GM18520 (cell line): ENCODE measurements around the gene CTNNBL1.

ENCODE experiments used
- ATAC-seq: cut with Tn5 transposase; IDR thresholded peaks from one replicate; pipeline ENCODE4 v1.9.1; 2021; ENCODE audit not compliant: unreplicated experiment

Gene CTNNBL1

DNA sequence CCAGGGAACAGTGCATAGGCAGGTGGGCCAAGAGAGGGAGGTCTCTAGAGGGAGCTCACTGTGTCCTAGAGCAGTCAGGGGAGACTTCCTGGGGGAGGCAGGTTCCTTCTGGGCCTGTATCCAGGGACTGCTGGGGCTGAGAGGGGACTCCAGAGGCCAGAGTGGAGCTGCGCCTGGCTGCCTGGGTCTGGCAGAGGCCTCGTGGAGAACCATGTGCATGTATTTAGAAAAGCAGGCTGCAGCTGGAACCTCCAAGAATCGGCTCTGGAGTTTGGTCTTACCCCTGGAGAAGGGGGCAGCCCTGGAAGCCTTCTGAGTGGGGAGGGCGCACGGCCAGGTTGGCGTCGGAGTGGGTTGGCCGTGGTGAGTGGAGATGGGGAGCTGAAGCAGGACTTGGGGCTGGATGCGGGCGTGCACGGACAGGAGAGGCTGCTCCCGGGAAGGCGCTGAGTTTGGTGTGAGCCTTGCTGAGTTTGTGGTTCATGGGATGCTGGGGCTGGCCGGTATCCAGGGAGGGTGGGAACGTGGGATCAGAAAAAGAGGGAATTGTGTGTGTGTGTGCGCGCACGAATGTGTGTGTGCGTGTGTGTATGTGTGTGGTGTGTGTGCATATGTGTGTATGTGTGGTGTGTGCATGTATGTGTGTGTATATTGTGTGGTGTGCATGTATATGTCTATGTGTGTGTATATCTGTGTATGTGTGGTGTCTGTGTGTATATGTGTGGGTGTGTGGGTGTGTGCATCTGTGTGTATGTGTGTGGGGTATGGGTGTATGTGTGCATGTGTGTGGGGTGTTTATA is 219.9 kb downstream of the CTNNBL1 start:
- ATAC-seq: no peak

DNA sequence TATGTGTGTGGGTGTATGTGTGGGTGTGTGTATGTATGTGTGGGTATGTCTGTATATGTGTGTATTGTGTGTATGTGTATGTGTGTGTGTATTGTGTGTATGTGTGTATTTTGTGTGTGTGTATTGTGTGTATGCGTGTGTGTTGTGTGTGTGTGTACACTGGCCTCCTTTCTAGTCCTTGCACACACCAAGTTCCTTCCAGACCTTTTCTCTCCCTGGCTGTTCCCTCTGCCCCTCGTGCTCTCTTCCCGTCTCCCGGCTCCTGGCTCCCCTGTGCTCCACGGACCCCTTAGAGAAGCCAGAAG is 220.5 kb downstream of the CTNNBL1 start:
- no peak for ATAC-seq

DNA sequence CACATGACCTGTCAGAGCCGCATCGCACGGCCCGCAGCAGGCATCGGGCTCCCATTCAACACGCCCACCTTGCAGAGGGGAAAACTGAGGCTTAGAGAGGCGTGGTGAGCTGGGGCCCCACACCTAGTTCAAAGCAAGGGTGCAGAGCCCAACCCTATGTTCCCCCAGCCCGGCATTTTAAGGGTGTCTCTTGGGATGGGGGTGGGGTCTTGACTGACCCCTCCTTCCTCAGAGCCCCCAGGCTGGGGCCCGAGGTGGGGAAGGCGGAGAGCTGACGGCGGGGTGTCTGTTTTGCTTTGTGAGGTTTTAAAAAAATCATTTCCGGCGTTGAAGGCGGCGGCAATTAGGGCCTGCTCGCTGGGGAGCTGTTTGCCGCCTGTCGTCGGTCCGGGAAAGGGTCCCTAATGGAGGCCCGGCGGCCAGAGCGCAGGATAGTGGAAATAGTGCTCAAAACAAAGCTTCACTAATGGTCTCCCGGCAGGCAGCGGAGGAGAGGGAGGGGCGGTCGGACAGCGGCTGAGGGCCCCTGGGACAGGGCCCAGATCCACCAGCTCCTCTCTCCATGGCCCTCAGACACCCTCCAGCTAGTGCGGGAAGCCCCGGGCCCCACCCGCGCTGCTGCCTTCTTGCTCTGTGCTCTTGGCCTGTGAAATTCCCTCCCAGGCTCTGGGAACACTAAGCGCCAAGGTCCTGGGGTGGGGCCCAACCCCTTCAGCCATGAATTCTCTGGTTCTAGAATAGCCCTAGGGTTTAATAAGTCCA is 221.0 kb downstream of the CTNNBL1 start:
- ATAC-seq: no peak

DNA sequence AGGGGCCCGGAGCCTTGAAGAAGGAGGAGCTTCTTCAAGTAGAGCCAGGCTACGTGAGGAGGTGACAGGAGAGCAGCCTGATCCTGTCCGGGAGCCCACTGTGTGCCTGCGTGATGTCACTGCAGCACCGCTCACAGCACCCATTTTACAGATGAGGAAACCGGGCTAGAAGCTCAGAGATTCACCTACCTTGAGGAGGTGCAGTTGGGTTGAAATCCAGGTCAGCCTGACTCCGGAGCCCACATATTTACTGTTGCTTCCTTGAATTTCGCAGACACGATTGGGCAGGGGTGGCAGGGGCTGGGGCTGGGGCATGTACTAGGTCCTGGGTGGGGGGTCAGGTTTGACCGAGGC is 221.6 kb downstream of the CTNNBL1 start:
- ATAC-seq: no peak

DNA sequence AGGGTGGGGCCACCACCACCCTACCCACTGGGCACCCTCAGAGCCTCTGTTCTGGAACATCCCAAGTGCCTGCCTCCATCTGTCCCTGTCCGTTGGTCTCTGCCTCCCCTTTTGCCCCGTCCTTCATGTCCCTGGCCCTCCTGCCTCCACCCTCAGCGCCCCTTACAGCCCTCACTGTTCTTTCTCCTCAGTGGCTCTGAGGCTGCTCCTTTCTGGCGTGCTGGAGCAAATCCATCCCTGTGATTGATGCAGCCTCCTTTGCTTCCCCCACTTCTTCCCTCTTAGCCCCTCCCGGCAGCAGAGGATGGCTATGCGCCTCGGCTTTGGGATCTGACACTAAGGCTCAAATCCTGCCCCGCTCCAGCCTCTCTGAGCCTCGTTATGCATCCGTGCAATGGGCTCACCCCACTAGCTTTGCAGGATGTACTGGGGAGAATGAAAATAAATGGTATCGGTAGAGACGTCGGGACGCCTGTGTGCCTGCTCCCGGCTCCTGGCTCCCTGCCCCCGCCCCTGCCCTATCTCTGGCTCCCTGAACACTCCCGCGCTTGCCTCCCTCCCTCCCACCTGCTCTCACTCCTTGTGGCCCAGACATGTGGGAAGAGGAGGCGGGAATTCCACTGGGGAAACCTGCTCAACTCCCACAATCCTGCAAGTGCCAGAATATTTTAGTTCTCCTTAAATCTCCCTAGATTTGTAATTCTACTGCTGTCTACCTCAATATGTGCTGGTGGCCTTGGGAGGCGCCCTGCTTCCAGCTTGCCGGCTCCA is 222.2 kb downstream of the CTNNBL1 start:
- ATAC-seq: no peak

DNA sequence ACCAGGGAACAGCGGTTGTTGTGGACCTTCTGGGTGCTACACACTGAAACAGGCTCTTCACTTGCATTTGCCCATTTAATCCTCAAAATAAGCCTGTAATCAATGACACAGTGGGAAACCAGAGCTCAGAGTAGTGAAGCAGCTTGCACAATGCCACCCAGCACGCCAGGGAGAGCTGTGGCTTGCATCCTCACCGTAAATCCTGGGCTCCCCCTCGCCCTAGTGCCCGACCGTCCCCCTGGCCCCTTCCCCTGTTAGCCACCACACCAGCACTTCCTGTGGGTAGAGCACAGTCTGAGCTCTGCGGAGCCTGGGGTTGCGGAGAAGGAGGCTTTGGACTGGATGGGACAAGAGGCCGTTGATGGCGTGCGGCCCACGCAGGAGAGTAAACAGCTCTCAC is 223.6 kb downstream of the CTNNBL1 start:
- ATAC-seq: no peak

DNA sequence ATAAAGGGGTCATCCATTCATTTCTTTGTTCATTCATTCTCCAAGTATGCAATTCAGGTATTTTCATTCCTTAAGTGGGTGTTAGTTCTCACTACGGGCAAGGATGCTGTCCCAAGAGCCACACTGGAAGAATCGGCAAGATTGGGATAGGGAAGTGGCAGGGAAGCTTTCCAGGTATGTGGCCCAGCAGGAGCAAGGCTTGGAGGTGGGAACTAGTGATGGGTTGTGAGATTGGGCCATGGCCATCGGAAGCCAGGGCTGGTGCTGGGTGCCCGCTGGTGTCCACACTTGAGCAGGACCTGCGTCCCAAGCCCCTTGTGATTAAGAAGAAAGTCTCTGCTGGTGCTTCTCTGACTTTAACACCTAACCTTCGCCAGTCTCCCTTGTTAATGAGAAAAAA is 224.2 kb downstream of the CTNNBL1 start:
- ATAC-seq: no peak

DNA sequence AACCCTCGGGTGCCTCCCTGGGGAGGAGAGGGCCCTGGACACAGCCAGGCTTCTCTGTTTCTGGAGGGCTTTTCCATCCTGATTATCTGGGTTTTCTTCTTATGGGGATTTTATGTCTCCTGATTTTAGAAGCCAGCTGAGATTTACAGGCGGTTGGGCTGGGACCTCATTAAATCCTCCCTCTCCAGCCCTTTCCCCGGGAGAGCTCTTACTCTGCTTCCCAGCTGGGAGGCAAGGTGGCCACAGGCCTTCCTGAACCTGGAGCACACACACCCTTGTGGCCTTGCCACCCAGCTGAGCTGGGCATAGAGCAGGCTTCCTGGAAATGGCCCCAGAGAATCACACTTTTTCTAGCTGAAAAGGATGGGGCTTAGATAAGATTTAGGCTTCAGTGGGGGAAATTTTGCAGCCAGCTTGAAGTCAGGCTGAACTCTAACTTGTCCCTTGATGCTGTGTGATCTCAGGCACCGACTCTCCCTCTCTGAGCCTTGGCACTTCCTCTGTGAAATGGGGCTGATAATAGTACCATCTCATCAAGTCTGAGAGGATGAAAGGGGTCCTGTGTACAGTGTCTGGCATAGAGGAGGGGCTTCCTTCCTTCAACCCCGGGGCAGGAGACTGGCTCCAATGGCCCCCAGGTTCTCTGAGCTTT is 225.7 kb downstream of the CTNNBL1 start:
- ATAC-seq: no peak

DNA sequence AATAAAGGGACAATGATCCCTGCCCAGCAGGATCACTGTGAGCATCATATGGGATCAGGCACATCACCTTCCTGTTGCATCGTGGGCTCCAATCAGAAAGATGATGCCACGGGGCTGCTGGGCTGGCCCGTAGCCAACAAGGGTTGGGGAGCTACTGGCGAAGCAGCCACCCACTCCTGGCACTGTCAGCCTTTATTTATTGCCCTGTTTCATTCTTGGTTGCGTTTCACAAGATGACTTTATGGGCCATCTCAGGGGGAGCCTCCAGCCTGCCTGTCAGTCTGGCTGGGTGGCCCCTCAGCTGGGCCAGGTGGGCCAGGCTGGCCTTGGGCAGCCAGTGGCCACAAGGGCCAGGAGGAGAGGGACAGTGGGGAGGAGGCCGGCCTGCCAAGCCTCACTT is 226.4 kb downstream of the CTNNBL1 start:
- ATAC-seq: no peak

DNA sequence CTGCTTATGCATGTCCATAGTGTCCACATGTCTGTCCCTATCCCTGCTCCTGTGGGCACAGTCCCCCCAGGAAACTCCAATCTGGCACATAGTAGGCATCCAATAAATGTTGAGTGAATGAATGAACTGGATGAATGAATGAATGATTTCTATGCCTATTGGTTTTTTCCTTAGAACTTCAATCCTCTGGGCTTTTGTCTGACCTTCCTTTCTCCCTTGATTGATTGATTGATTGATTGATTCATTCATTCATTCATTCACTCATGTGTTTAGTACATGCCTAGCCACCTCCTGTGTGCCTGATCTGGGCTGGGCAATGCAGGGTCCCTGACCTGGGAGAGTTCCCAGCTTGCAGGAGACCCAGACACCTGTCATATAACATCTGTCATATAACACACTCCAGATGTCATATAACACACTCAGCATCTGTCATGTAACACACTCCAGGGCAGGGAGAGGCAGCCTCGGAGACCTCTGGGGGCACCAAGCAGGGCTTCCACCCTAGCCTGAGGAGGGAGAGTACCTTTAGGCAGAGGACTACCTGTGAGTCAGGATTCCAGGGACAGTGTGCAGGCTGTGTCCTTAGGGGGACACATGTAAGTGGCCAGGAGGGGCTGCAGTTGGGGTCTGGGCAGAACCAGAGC is 227.0 kb downstream of the CTNNBL1 start:
- no peak for ATAC-seq

DNA sequence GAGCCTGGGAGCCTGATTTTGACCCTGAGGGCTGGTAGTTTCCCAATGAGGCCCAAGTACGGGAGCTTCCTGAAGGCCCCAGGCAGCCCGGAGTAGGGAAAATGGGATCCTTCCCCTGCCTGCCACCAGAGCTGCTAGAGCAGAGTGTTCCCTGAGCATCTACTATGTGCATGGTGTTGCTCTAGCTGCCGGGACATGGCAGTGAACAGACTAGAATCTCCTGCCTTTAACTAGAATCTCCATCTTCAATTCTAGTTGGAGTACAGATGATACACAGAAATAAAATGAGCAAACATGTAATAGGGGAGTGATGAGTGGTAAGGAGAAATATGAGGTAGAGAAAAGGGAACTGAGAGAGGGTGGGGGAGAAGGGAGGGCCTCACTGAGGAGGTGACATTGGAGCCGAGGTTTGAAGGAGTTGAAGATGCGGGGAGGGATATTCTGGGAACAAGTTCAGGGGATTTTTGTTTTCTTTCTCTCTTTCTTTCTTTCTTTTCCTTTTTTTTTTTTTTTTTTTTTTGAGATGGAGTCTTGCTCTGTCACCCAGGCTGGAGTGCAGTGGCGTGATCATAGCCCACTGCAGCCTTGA is 227.6 kb downstream of the CTNNBL1 start:
- ATAC-seq: peak; percentile 46
